ENCODE measurements around the gene TSPAN3.

DNA sequence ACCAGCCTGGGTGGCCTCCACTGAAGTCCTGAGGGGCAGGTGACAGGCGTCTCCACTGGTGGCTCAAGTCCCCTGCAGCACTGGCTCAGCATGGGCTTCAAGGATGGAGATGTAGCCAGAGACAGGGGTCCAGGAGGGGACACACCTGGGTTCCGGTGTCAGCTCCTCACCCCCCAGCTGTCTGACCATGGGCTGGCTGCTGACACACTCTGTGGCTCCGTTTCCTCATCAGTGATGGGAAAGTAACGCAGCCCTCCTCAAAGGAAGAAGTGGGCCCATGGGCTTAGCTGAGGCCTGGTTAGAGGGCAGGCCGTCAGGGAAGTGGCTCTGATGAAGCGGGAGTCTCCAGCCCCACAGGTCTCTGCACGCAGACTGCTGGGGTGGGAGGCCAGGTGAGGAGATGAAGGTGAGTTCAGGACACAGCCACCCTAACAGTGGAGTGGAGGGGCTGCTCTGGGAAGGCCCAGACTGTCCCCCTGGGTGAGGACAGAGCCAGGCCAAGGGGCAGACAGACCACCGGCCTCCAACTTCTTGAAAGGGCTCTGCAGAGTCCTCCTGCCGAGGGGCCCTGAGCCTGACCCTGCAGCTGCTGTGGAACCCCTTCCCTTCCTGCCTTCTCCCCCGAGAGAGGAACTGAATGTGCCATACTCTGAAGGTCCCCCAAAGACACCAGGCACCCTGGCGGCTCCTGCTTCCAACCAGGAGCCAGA is 52.0 kb downstream of the TSPAN3 start:
- no peak for TF ChIP-seq TCF7 (CRISPR knock-in tag; IDR thresholded peaks at IDR 0.05; ENCODE audit: low read depth)
- TF ChIP-seq, protein P1, sequence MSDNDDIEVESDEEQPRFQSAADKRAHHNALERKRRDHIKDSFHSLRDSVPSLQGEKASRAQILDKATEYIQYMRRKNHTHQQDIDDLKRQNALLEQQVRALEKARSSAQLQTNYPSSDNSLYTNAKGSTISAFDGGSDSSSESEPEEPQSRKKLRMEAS (CRISPR knock-in tag; IDR thresholded peaks at IDR 0.05) = no peak
- TF ChIP-seq, protein P2, sequence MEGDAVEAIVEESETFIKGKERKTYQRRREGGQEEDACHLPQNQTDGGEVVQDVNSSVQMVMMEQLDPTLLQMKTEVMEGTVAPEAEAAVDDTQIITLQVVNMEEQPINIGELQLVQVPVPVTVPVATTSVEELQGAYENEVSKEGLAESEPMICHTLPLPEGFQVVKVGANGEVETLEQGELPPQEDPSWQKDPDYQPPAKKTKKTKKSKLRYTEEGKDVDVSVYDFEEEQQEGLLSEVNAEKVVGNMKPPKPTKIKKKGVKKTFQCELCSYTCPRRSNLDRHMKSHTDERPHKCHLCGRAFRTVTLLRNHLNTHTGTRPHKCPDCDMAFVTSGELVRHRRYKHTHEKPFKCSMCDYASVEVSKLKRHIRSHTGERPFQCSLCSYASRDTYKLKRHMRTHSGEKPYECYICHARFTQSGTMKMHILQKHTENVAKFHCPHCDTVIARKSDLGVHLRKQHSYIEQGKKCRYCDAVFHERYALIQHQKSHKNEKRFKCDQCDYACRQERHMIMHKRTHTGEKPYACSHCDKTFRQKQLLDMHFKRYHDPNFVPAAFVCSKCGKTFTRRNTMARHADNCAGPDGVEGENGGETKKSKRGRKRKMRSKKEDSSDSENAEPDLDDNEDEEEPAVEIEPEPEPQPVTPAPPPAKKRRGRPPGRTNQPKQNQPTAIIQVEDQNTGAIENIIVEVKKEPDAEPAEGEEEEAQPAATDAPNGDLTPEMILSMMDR (IDR thresholded peaks at IDR 0.05) = no peak
- TF ChIP-seq ZBTB21 (CRISPR knock-in tag; IDR thresholded peaks at IDR 0.05; ENCODE audit: borderline replicate concordance) = no peak
- no peak for TF ChIP-seq NFE2L1 (CRISPR knock-in tag; IDR thresholded peaks at IDR 0.05)
- TF ChIP-seq IRF2 (CRISPR knock-in tag; IDR thresholded peaks at IDR 0.05; ENCODE audit: borderline replicate concordance, low read depth) = no peak
- no peak for TF ChIP-seq NFYB (CRISPR knock-in tag; conservative IDR thresholded peaks at IDR 0.05; ENCODE audit: low read depth)
- TF ChIP-seq ZNF416 (CRISPR knock-in tag; IDR thresholded peaks at IDR 0.05) = no peak
- no peak for TF ChIP-seq JAZF1 (CRISPR knock-in tag; IDR thresholded peaks at IDR 0.05)
- TF ChIP-seq, protein P3, sequence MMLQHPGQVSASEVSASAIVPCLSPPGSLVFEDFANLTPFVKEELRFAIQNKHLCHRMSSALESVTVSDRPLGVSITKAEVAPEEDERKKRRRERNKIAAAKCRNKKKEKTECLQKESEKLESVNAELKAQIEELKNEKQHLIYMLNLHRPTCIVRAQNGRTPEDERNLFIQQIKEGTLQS (CRISPR knock-in tag; conservative IDR thresholded peaks at IDR 0.05) = no peak

Data from WTC11 (cell line).